Stimulated activated CD8-positive, alpha-beta memory T cell treated with anti-CD3 and anti-CD28 coated beads, Interleukin-12 subunit alpha, Interleukin-12 subunit beta, amount 100 ng/mL, for 24 hours (primary cell): ENCODE data around the gene LYAR.
"Not testable (repeated sequence)": the region's sequence is repeated elsewhere in the genome, so short reads cannot be mapped to it uniquely, and the experiment has no call there.

Experiments
- DNase-seq: peaks from one replicate; pipeline ENCODE4 v3.0.0-alpha.2; 2020; ENCODE audit errors: extremely low read depth

Gene LYAR

GRCh38 chr4:4260185-4260751 is 29.7 kb downstream of the LYAR start:
- no peak for DNase-seq

- DNase-seq = no peak
Observed at GRCh38 chr4:4259484-4260100, 30.4 kb downstream of the LYAR start.

GRCh38 chr4:4257705-4258104 is 32.2 kb downstream of the LYAR start:
- not testable (repeated sequence) for DNase-seq

GRCh38 chr4:4256799-4257198 is 33.2 kb downstream of the LYAR start:
- DNase-seq = no peak

GRCh38 chr4:4254666-4255065 is 35.3 kb downstream of the LYAR start:
- no peak for DNase-seq

- DNase-seq = no peak
Observed at GRCh38 chr4:4254199-4254598, 35.8 kb downstream of the LYAR start.

- no peak for DNase-seq
Observed at GRCh38 chr4:4249866-4250265, 40.1 kb downstream of the LYAR start.

- DNase-seq = not testable (repeated sequence)
Observed at GRCh38 chr4:4249342-4249741, 40.6 kb downstream of the LYAR start.

GRCh38 chr4:4248885-4249203 is 41.1 kb downstream of the LYAR start:
- DNase-seq = no peak

- DNase-seq = peak; percentile 77
Observed at GRCh38 chr4:4248029-4248884, 41.7 kb downstream of the LYAR start, which contains the start of gene TMEM128. TMEM128 (minus strand) TSS chr4:4248223; CDS start chr4:4248202, 21 bp downstream.

- no peak for DNase-seq
Observed at GRCh38 chr4:4247696-4248028, 42.3 kb downstream of the LYAR start.

- DNase-seq = no peak
Observed at GRCh38 chr4:4245172-4245571, 44.8 kb downstream of the LYAR start.

- DNase-seq = not testable (repeated sequence)
Observed at GRCh38 chr4:4239551-4239950, 50.4 kb downstream of the LYAR start.

- no peak for DNase-seq
Observed at GRCh38 chr4:4233610-4234009, 56.3 kb downstream of the LYAR start.

GRCh38 chr4:4228356-4228668 is 61.6 kb downstream of the LYAR start:
- DNase-seq = no peak

GRCh38 chr4:4227510-4228355 is 62.2 kb downstream of the LYAR start:
- DNase-seq = no peak

GRCh38 chr4:4226606-4227438 is 63.1 kb downstream of the LYAR start, which contains the start of gene OTOP1:
OTOP1 (minus strand) TSS chr4:4226929; CDS start chr4:4226864, 65 bp downstream.
- no peak for DNase-seq

- no peak for DNase-seq
Observed at GRCh38 chr4:4225915-4226605, 63.9 kb downstream of the LYAR start.
